COLO668 (cell line): ENCODE results near the gene PLXNB2.

Experiments
- DNase-seq: peaks from one replicate; lab custom pipeline; 2025; ENCODE audit not compliant: unreplicated experiment; lab: John Stamatoyannopoulos, UW

PLXNB2 gene

GRCh38 chr22:50311606-50312351, 4.3 kb upstream of the PLXNB2 start:
- no peak for DNase-seq

GRCh38 chr22:50310949-50311444, 3.6 kb upstream of the PLXNB2 start:
- no peak for DNase-seq

DNA sequence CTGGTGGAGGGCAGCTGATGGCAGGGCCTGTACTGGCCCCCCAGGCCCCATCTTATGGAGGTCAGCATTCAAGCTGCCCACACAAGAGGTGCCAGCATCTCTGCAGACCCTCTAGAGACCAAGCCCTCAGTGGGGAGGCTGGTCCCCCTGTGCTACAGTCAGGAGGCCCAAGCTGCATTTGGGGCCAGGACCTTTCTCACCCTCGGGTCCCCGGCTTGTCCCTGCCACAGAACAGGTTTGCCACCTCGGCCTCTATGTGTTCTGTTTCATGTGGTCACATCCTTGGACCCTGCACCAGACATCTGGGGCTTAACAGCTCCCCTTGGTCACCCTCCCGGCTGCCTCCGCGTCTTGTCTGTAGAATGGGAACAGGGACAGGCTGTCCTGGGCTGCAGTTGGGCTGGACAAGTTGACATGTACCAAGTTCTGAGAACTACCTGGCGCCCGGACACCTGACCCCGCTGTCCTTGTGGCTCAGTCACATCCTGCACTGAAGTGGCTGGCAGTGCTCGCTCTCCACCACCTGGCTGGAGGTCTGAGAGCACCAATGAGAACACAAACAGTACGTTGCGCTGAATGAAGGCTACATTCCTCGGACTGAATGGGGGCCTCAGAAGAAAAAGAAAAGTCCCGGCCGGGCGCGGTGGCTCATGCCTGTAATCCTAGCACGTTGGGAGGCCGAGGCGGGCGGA, 2.7 kb upstream of the PLXNB2 start:
- DNase-seq: peak; percentile 22

DNA sequence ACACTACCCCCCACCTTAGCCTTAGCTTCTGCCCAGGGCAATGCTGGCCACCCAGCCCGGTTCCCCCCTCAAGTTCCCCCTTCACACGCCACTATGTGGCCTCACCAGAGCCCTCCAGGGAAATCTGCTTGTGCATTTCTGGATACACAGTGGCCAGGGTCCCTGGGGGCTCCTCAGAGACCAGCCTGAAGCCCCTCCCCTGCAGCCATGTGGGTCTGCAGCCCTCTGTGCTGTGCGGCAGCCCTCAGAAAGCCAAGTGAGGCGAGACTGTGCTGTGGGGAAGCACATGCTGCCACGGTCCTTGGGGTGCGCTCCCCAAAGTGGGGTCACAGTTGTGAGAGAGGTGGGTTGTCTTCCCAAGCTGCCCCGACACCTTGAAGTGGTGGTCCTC, 2.1 kb upstream of the PLXNB2 start:
- no peak for DNase-seq

DNA sequence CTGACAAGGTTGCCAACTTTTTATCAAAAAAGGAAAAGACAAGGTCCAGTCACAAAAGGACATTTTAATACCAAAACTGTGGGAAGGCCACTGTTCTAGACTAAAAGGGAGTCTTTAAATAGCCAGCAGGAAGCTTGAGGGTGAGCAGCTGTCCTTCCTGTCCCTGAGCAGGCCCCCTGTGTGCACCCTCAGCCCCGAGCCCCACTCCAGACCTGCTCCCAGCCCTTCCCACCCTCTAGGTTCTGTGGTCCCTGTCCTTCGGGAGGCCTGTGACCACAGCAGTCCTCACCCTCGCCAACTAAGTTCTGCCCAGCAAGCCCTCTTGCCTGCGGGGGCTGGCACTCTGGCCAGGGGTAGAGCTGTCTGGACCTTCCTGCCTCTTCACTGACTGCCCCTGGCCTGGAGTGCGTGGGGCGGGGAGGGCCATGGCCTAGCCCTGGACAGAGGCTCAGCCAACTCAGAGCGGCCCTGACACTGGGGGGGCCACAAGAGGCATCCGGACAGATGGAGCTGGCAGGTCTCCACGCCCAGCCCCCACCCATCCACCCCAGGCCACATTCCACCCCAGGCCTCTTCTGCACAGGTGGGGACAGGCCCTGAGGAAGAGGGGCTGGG, 1.6 kb upstream of the PLXNB2 start:
- DNase-seq: no peak

GRCh38 chr22:50308597-50308935, 1.1 kb upstream of the PLXNB2 start:
- DNase-seq: no peak

GRCh38 chr22:50307890-50308596, 597 bp upstream of the PLXNB2 start:
- DNase-seq: no peak

GRCh38 chr22:50305923-50306566, 1.4 kb downstream of the PLXNB2 start:
- DNase-seq: peak; percentile 94

GRCh38 chr22:50305393-50305922, 2.0 kb downstream of the PLXNB2 start:
- peak; percentile 61 for DNase-seq

DNA sequence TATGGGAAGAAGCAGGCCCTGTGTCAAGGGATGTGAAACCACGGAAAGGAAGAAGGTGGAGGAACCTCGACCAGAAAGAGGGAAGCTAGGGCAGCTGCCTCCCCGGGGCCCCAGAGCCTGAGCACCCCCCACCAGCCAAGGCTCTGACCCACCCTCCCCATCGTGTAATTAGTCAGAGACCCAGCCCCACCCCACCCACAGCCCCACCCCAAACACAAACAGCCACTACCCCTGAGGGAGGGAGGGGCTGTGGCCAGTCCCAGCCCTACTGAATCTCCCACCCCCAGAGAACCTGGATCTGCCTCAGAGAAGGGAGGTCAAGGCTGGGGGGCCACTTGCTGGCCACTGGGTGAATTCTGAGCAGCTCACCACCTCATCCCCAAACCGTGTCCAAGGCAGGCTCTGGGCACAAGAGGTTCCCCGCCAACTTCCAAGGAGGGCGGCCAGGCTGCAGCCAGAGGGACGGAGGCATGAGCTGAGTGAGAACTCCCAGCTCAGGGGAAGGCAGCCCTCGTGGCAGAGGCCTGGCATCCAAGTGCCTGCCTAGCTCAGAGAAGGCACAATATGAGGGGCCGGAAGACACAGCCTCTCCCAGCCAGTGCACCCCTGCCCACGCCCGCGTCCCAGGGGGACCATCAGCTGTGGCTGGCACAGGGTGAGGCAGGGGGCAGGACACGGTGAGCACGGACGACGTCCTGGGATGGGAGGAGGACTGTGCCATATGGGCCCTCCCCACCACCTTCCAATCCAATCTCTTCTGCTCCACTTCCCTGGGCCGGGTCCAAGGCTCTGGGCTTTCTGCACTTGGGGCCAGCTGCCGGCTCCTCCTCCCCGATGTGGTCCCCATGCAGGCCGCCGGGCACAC, 2.7 kb downstream of the PLXNB2 start:
- peak; percentile 35 for DNase-seq

DNA sequence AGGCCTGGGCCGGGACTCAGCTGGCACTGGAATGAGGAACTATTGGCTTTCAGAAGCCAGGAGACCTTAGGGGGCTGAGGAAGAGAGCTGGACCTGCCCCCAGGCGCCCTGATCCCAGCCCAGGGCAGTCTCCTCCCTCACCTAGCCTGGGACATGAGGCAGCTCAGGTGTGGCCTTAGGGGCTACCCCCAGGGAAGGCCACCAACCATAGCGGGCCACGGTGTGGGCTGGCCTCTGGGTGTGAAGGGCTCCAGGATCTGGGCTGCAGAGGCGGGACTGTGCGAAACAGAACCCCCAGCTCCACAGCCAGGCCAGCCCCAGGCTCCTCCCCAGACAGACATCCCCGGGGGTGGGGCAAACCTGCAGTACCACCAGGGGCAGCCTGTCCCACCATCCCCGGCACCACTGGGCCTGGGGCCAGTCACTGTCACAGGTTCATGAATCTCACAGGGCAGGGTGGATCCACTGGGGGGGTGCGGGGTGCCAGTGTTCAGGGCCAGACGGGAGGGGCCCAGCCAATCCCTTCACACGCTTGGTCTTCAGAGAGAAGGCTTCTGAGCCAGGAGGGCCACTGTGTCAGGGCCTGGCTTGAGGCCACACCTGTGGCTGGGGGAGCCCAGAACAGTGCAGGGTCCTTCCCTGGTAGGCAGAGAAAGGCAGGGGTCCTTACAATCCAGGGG, 3.5 kb downstream of the PLXNB2 start:
- peak; percentile 11 for DNase-seq

- no peak for DNase-seq
These were observed 4.0 kb downstream of the PLXNB2 start for GRCh38 chr22:50303515-50303847.

DNA sequence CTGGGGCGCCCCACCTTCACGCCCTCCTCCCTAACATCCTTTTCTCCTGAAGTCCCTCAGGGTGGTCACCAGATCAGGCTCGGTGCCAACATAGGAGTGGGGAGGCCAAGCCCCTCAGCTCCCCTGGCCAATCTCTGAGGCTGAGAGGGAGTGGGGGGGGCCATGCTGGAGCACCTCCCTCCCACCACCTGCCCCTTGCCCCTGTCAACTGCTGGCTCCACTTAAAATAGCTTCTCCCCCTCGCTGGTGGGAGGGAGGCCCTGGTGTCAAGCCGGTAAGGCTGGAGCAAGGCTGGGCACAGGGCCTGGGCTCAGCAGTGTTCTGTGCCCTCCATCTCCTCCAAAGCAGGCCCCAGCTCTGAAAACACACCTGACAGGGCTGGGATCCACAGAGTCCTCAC, 4.9 kb downstream of the PLXNB2 start:
- DNase-seq: no peak

GRCh38 chr22:50302041-50302541, 5.4 kb downstream of the PLXNB2 start:
- no peak for DNase-seq

GRCh38 chr22:50301581-50301991, 5.9 kb downstream of the PLXNB2 start:
- DNase-seq: no peak

GRCh38 chr22:50300620-50301257, 6.7 kb downstream of the PLXNB2 start:
- DNase-seq: no peak

DNA sequence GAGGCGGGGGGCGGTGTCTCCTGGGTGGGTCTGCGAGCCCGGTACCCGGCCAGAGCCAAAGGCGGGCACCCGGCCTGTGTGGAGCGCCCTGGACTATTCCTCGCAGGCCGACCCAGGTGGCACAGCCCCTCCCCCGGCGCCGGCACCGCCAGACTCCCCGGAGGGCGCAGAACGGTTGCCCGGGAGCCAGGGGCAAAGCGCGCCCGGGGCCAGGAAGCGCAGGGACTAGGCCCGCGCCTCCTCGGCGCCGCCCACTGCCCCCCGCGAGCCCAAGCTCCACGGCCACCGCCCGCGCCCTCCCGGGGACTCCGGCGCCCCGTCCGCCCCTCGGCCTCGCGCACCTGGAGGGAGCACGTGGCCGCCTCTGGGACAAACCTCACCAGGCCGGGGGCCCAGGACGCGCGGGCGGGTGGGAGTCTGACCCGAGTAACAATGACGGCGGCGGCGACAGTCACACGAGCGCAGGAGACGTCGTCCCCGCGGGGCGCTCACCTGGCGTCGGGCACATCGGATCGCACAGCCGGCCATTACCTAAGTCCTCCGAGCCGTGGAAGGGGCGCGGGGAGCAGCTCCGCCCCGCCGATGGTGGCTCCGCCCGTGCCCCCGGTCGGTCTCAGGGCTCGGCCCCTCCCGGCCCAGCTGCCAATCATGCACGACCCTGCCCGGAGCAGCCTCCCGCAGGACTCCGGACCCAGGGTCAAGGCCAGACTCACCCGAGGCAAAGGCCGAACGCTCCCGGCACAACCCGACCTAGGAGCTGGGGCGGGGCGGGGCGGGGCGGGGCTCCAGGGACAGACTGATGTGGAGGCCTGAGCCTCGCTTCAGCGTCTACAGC, 7.4 kb downstream of the PLXNB2 start:
- DNase-seq: no peak
